IPS DF 19.7 (cell line): ENCODE results near the gene TMPRSS4.

Experiments
- DNase-seq: peaks from one replicate; pipeline ENCODE4 v3.0.0-alpha.2; 2013; ENCODE audit warnings: low read depth, low spot score

Gene TMPRSS4

GRCh38 chr11:118104491-118104890 lies 27.6 kb downstream of the TMPRSS4 start:
- no peak for DNase-seq

- no peak for DNase-seq
Observed at GRCh38 chr11:118105657-118106305, 28.9 kb downstream of the TMPRSS4 start.

- DNase-seq = no peak
Observed at GRCh38 chr11:118106789-118107335, 30.0 kb downstream of the TMPRSS4 start.

GRCh38 chr11:118108513-118108912 lies 31.6 kb downstream of the TMPRSS4 start:
- DNase-seq = peak; percentile 40

- no peak for DNase-seq
Observed at GRCh38 chr11:118109231-118109630, 32.4 kb downstream of the TMPRSS4 start.

GRCh38 chr11:118111019-118111743 lies 34.3 kb downstream of the TMPRSS4 start:
- no peak for DNase-seq

GRCh38 chr11:118111744-118112035 lies 34.8 kb downstream of the TMPRSS4 start:
- no peak for DNase-seq

- DNase-seq = no peak
Observed at GRCh38 chr11:118112711-118113430, 36.0 kb downstream of the TMPRSS4 start.

GRCh38 chr11:118114266-118114665 lies 37.4 kb downstream of the TMPRSS4 start:
- no peak for DNase-seq

- no peak for DNase-seq
Observed at GRCh38 chr11:118115048-118115447, 38.2 kb downstream of the TMPRSS4 start.

- no peak for DNase-seq
Observed at GRCh38 chr11:118117790-118118601, 41.1 kb downstream of the TMPRSS4 start.

- DNase-seq = no peak
Observed at GRCh38 chr11:118120793-118121192, 43.9 kb downstream of the TMPRSS4 start.

- no peak for DNase-seq
Observed at GRCh38 chr11:118124929-118125535, 48.2 kb downstream of the TMPRSS4 start.

- DNase-seq = no peak
Observed at GRCh38 chr11:118126082-118126838, 49.4 kb downstream of the TMPRSS4 start.

GRCh38 chr11:118128310-118128709 lies 51.4 kb downstream of the TMPRSS4 start:
- no peak for DNase-seq

- DNase-seq = no peak
Observed at GRCh38 chr11:118128721-118129470, 52.0 kb downstream of the TMPRSS4 start.

GRCh38 chr11:118129471-118130172 lies 52.7 kb downstream of the TMPRSS4 start:
- DNase-seq = no peak

GRCh38 chr11:118132385-118133151 lies 55.7 kb downstream of the TMPRSS4 start:
- DNase-seq = no peak
